K562 (cell line): ENCODE measurements around the gene PNISR. TPM values are rescaled to one million over a fixed set of nuclear protein-coding genes. Genes with fewer than 3 reads are reported as not detected.

Source experiments
- AFF4 ChIP-seq: sonication (generic); formaldehyde crosslinking; IDR thresholded peaks from 2 replicates; pipeline ENCODE4 v1.8.0; 2023; ENCODE audit warnings: mild to moderate bottlenecking, missing genetic modification reagents
- ARID1B ChIP-seq: fragments of 450-650 bp; IDR thresholded peaks from 2 replicates; pipeline ENCODE4 v1.6.1; 2016; ENCODE audit warnings: antibody characterized with exemption, mild to moderate bottlenecking, inconsistent platforms
- BCLAF1 ChIP-seq, 2 experiments: fragments of 450-650 bp in 1 of 2; IDR thresholded peaks; 2 replicates each; pipeline ENCODE4 v1.6.1; 2011 to 2017; ENCODE audit warnings: low read depth in 2 of 2, antibody characterized with exemption in 1 of 2, borderline replicate concordance in 1 of 2, low read length in 1 of 2, mild to moderate bottlenecking in 1 of 2, mixed read lengths in 1 of 2; ENCODE audit not compliant: control insufficient read depth in 1 of 2
- CBFA2T3 ChIP-seq: fragments of 450-650 bp; IDR thresholded peaks from 2 replicates; pipeline ENCODE4 v1.6.1; 2017
- DLX4 ChIP-seq: fragments of 250-450 bp; sonication (Bioruptor Pico); IDR thresholded peaks from 2 replicates; pipeline ENCODE4 v1.6.1; 2021; ENCODE audit warnings: mild to moderate bottlenecking
- MCM3 ChIP-seq: fragments of 450-650 bp; IDR thresholded peaks from 2 replicates; pipeline ENCODE4 v1.6.1; 2016
- NRF1 ChIP-seq, 2 experiments: fragments of 450-650 bp; IDR thresholded peaks in 1 of 2; conservative IDR thresholded peaks in 1 of 2; 2 replicates each; pipeline ENCODE4 v1.6.1; 2014; ENCODE audit warnings: mild to moderate bottlenecking in 2 of 2
- RBM39 ChIP-seq: fragments of 200-400 bp; formaldehyde crosslinking; optimal IDR thresholded peaks from 2 replicates; pipeline ENCODE3; 2018; ENCODE audit warnings: low read depth, low read length
- SAP30 ChIP-seq: fragments of 200-600 bp; sonication (generic); IDR thresholded peaks from 2 replicates; pipeline ENCODE4 v1.6.1; 2012; ENCODE audit warnings: borderline replicate concordance, low read depth, mild to moderate bottlenecking, moderate library complexity, low read length, control low read depth, inconsistent platforms; ENCODE audit not compliant: insufficient read depth, poor library complexity, severe bottlenecking
- SIRT6 ChIP-seq: IDR thresholded peaks from one replicate; pipeline ENCODE4 v1.6.1; 2012; ENCODE audit warnings: low read depth, mild to moderate bottlenecking, control low read depth, inconsistent platforms, low read length, moderate library complexity
- SNIP1 ChIP-seq: fragments of 450-650 bp; IDR thresholded peaks from 2 replicates; pipeline ENCODE4 v1.7.1; 2017; ENCODE audit warnings: low read depth, mild to moderate bottlenecking
- TSC22D4 ChIP-seq: fragments of 450-650 bp; IDR thresholded peaks from 2 replicates; pipeline ENCODE4 v1.6.1; 2016; ENCODE audit warnings: missing genetic modification characterization, missing biosample characterization, control low read depth
- WHSC1 ChIP-seq: IDR thresholded peaks from one replicate; pipeline ENCODE4 v1.6.1; 2012; ENCODE audit warnings: low read length, control low read depth, inconsistent platforms
- ZBTB1 ChIP-seq: sonication (generic); formaldehyde crosslinking; IDR thresholded peaks from 2 replicates; pipeline ENCODE4 v1.8.1; 2023; ENCODE audit warnings: missing genetic modification reagents, low read depth, mild to moderate bottlenecking, borderline replicate concordance
- ZBTB17 ChIP-seq: fragments of 450-650 bp; formaldehyde crosslinking; IDR thresholded peaks from 2 replicates; pipeline ENCODE4 v1.4.0; 2020; ENCODE audit warnings: mild to moderate bottlenecking
- ZNF12 ChIP-seq: sonication (generic); formaldehyde crosslinking; IDR thresholded peaks from 2 replicates; pipeline ENCODE4 v1.4.0; 2020; ENCODE audit warnings: mild to moderate bottlenecking, missing genetic modification reagents
- ZNF124 ChIP-seq: sonication (generic); formaldehyde crosslinking; IDR thresholded peaks from 2 replicates; pipeline ENCODE4 v1.8.1; 2022; ENCODE audit warnings: missing genetic modification reagents
- ZNF551 ChIP-seq: fragments of 250-450 bp; sonication (Bioruptor Pico); IDR thresholded peaks from 2 replicates; pipeline ENCODE4 v1.5.0; 2021; ENCODE audit warnings: mild to moderate bottlenecking, moderate library complexity
- ZNF561 ChIP-seq: fragments of 450-650 bp; formaldehyde crosslinking; conservative IDR thresholded peaks from 2 replicates; pipeline ENCODE4 v1.4.0; 2020; ENCODE audit warnings: mild to moderate bottlenecking, moderate library complexity
- polyA plus RNA-seq, 8 experiments: library from polyadenylated mRNA; depleted of rRNA in 4 of 8; stranded (reverse) in 5 of 8; unstranded in 3 of 8; fragments of >200 nt; fragmentation: Nextera tagmentation in 2 of 8; fragmentation: Illumina TruSeq in 1 of 8; extraction: Ambion mirVana in 2 of 8; extraction: Trizol in 1 of 8; gene quantifications; 2 replicates each; pipeline versions ENCODE4 v1.2.1 to v1.2.3, GENCODE V29; 2011 to 2014; ENCODE audit warnings: inconsistent platforms in 1 of 8, missing spikeins in 1 of 8
- total RNA-seq, 7 experiments: library from RNA; depleted of rRNA in 6 of 7; stranded (reverse); fragments of >200 nt in 6 of 7; fragmentation: Illumina TruSeq in 2 of 7; extraction: Trizol in 2 of 7; gene quantifications; 2 replicates each; pipeline versions ENCODE4 v1.2.1 to v1.2.3, GENCODE V29; 2011 to 2021; ENCODE audit warnings: low replicate concordance in 1 of 7

The PNISR gene
- total and polyA plus RNA-seq, 9 of the 15 experiments (the other 6 are each of a cell fraction or from before 2014, with no cell fraction given), result 97.4 to 206 (median 131) TPM

- TF ChIP-seq AFF4 (CRISPR knock-in tag) (0 out of 2 replicates have a peak, but pooled peaks have one; percentile 71), BCLAF1 (IDR thresholded peaks at IDR 0.05; ENCODE audit: borderline replicate concordance in 1 of 2, control insufficient read depth in 1 of 2, low read depth in 2 of 2, low read length in 1 of 2) (peak in 1 of 2 experiments; percentile 66; a peak in 1 of 4 replicates), SIRT6 (no peak), ARID1B (no peak), SNIP1 (no peak), ZNF12 (CRISPR knock-in tag) (no peak), TSC22D4 (no peak), ZBTB1 (CRISPR knock-in tag) (no peak), SAP30 (no peak), ZBTB17 (CRISPR knock-in tag) (peak; percentile 60; the same call in 1 of the 2 replicates), CBFA2T3 (no peak), ZNF561 (no peak), MCM3 (no peak), NRF1 (conservative IDR thresholded peaks at IDR 0.05 in 1 of 2, IDR thresholded peaks at IDR 0.05 in 1 of 2) (peak; percentile 98), WHSC1 (no peak), RBM39 (no peak), ZNF551 (CRISPR knock-in tag) (no peak), ZNF124 (CRISPR knock-in tag) (no peak), DLX4 (CRISPR knock-in tag) (no peak)
These were observed 31.2 kb downstream of the PNISR start, which contains the start of gene COQ3 (continued) for GRCh38 chr6:99393698-99394531.
